ENCODE results near the gene CAMKK2. TPM values are rescaled to one million over a fixed set of nuclear protein-coding genes. Genes with fewer than 3 reads are reported as not detected.

The CAMKK2 gene
- total RNA-seq, 1 experiment from 2014 or later, result 24.7 TPM

GRCh38 chr12:121277374-121277759 lies 19.1 kb downstream of the CAMKK2 start:
- H3T11ph ChIP-seq (ENCODE audit: low read length), result no peak overlapping the region
- no peak overlapping the region for H3K4me3 Mint-ChIP-seq
- no peak overlapping the region for H2AFZ ChIP-seq (ENCODE audit: low read length)
- H3K27ac Mint-ChIP-seq, result no peak overlapping the region
- no peak overlapping the region for H3K4me2 ChIP-seq (ENCODE audit: insufficient read depth, insufficient read length, low read length)
- no peak for TF ChIP-seq CTCF (conservative IDR thresholded peaks at IDR 0.05)
- peaks cover 25 to 32% of the 10 kb centered on the region in 2 experiments for H3K4me1 Mint-ChIP-seq
- H3K36me3 Mint-ChIP-seq (ENCODE audit: insufficient read depth in 1 of 3, low read depth in 3 of 3), result peaks cover 7 to 27% (median 21%) of the 10 kb centered on the region in 3 experiments; a peak in 6 of 7 replicates
- no peak overlapping the region for H4K91ac ChIP-seq (ENCODE audit: insufficient read length, low read depth, low read length)
- no peak overlapping the region for H4K8ac ChIP-seq (replicated peaks; ENCODE audit: insufficient read length, low read depth, low read length)
- H4K5ac ChIP-seq (ENCODE audit: insufficient read length, low read depth, low read length), result no peak overlapping the region
- WGBS (ENCODE audit: extremely low coverage, insufficient read length, low lambda C conversion rate), result no CpG with 5 or more reads among the region's 6 CpGs
- H3K23me2 ChIP-seq (ENCODE audit: insufficient read length, low read depth, low read length, poor library complexity, severe bottlenecking), result no peaks in the 10 kb centered on the region
- H3K27ac ChIP-seq (ENCODE audit: insufficient read length, low read depth, low read length), result no peak overlapping the region
- no peak overlapping the region for H2BK20ac ChIP-seq (ENCODE audit: low read depth, low read length, poor library complexity, severe bottlenecking)
- no peak overlapping the region for H2BK5ac ChIP-seq (ENCODE audit: insufficient read length, low read length)
- no peak overlapping the region for H2AK5ac ChIP-seq (ENCODE audit: insufficient read length, low read length)
- no peaks in the 10 kb centered on the region for H3K9me3 ChIP-seq (ENCODE audit: control insufficient read depth, low read depth, low read length)
- no peaks in the 10 kb centered on the region for H3K27me3 Mint-ChIP-seq (ENCODE audit: low read depth)
- H3K79me1 ChIP-seq (ENCODE audit: insufficient read depth, low read depth, low read length, poor library complexity, severe bottlenecking), result no peaks in the 10 kb centered on the region
- no peak overlapping the region for H3K14ac ChIP-seq (ENCODE audit: insufficient read depth, low read length)
- no peak for DNase-seq
- H3K79me2 ChIP-seq (ENCODE audit: insufficient read depth, low read length), result no peaks in the 10 kb centered on the region
- H3K4me1 ChIP-seq (ENCODE audit: insufficient read depth, low read length), result no peaks in the 10 kb centered on the region; the same call in 1 of the 2 replicates
- no peak overlapping the region for H3K18ac ChIP-seq (ENCODE audit: insufficient read length, low read depth, low read length)
- H3K9ac ChIP-seq (ENCODE audit: extremely low read depth, insufficient read length, low read length), result no peak overlapping the region
- H3K9me3 Mint-ChIP-seq, result no peaks in the 10 kb centered on the region
- no peak overlapping the region for H3K23ac ChIP-seq (ENCODE audit: insufficient read length, low read depth, low read length)
- H3K27me3 ChIP-seq (ENCODE audit: insufficient read depth, low read length), result no peaks in the 10 kb centered on the region
- H2BK15ac ChIP-seq (ENCODE audit: low read depth, low read length), result no peak overlapping the region
- H2BK120ac ChIP-seq (ENCODE audit: low read depth, low read length, poor library complexity, severe bottlenecking), result no peak overlapping the region
- H4K20me1 ChIP-seq (ENCODE audit: control insufficient read depth, insufficient read depth, insufficient read length), result no peaks in the 10 kb centered on the region
- H3K56ac ChIP-seq (ENCODE audit: insufficient read length, low read depth, low read length), result no peak overlapping the region
- no peak overlapping the region for H2BK12ac ChIP-seq (ENCODE audit: insufficient read length, low read depth, low read length)
- H3K4ac ChIP-seq (ENCODE audit: low read depth, low read length), result no peak overlapping the region
